ENCODE data around the gene A2M. TPM values are rescaled to one million over a fixed set of nuclear protein-coding genes. Genes with fewer than 3 reads are reported as not detected.

Gene A2M
- total and polyA plus RNA-seq, 9 donors = 233 to 347 (median 306) TPM

DNA sequence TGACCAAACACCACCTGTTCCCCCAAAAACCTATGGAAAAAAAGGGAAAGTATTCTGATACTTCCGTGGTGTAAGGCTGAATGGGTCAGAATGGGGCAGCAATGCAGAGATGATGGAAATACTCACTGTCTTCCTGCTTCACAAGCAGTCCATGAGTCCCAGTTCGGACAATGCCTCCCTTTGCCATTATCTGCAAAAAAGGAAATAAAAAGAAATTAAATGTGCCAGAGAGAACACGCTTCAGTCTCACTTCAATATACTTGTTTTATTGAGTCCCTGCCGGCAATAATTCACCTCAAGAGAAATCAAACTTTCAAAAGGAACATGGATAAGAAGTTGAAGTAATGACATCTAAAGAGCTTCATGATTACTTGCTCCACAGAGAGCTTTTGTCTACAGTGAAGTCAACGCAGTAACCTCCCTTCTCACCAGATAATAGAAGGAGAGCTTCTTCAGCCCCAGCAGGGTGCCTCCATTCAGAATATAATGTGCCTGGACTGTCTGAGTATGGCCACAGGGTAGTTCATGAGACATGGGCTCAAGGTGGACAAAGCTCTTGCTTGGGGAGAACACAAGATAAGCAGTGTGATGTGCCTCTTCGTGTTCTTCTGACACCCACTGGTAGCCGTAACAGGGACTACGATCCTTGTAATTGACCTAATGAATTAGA is 14.6 kb downstream of the A2M start:
- WGBS (ENCODE audit: insufficient coverage) = no CpG with 5 or more reads among the region's 8 CpGs
- Histone ChIP-seq H3K27ac (ENCODE audit: low read length) (no peak overlapping the region), H3K4me1 (ENCODE audit: control insufficient read depth, insufficient read depth, low read length) (no peaks in the 10 kb centered on the region), H3K36me3 (ENCODE audit: control insufficient read depth, insufficient read depth, low read length) (peaks cover 2% of the 10 kb centered on the region), H3K9me3 (replicated peaks; ENCODE audit: control insufficient read depth, low read depth, low read length) (no peaks in the 10 kb centered on the region), H3K4me3 (ENCODE audit: low read length) (no peak overlapping the region), H3K27me3 (ENCODE audit: control insufficient read depth, insufficient read depth, low read length) (no peaks in the 10 kb centered on the region)
- no peak for DNase-seq

GRCh38 chr12:9099552-9100190 is 16.0 kb downstream of the A2M start:
- Histone ChIP-seq H3K9me3 (replicated peaks; ENCODE audit: control insufficient read depth, low read depth, low read length) (no peaks in the 10 kb centered on the region), H3K4me1 (ENCODE audit: control insufficient read depth, insufficient read depth, low read length) (no peaks in the 10 kb centered on the region), H3K4me3 (ENCODE audit: low read length) (no peak overlapping the region), H3K36me3 (ENCODE audit: control insufficient read depth, insufficient read depth, low read length) (peaks cover 2% of the 10 kb centered on the region), H3K27me3 (ENCODE audit: control insufficient read depth, insufficient read depth, low read length) (no peaks in the 10 kb centered on the region), H3K27ac (ENCODE audit: low read length) (no peak overlapping the region)
- DNase-seq = no peak
- WGBS (ENCODE audit: insufficient coverage) = no CpG with 5 or more reads among the region's 2 CpGs

DNA sequence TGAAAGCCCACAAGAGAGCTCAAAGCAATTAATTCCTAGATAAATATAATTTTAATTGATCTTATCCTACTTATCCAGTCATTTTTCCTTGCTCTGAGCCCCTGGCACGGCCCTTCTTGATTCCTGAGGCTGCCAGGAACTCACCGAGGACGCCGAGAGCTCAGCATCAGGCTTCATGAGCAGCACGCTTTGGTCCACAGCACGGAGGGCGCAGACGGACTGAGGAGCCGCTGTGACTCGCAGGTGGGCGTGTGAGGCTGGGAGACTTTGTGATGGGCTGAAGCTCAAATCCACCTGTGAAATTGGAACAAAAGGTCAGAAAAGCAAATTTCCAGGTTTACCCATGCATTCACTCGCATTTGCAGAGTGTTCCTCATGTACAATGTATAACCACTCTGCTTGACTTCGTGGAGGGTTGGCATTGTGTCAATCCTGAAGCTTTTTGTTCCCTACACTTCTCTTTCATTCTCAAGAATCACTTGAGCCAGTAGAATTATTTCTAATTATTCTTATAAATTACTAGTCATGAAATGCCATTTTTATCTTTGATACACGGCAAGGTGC is 17.2 kb downstream of the A2M start:
- H3K36me3 ChIP-seq (ENCODE audit: control insufficient read depth, insufficient read depth, low read length) = peaks cover 2% of the 10 kb centered on the region
- no peaks in the 10 kb centered on the region for H3K27me3 ChIP-seq (ENCODE audit: control insufficient read depth, insufficient read depth, low read length)
- no peak for DNase-seq
- no peaks in the 10 kb centered on the region for H3K4me1 ChIP-seq (ENCODE audit: control insufficient read depth, insufficient read depth, low read length)
- H3K4me3 ChIP-seq (ENCODE audit: low read length) = no peak overlapping the region
- H3K9me3 ChIP-seq (replicated peaks; ENCODE audit: control insufficient read depth, low read depth, low read length) = no peaks in the 10 kb centered on the region
- WGBS (ENCODE audit: insufficient coverage) = 92% methylated on average over 11 of the region's 14 CpGs
- no peak overlapping the region for H3K27ac ChIP-seq (ENCODE audit: low read length)

GRCh38 chr12:9098115-9098452 is 17.6 kb downstream of the A2M start:
- H3K4me1 ChIP-seq (ENCODE audit: control insufficient read depth, insufficient read depth, low read length) = no peaks in the 10 kb centered on the region
- no peak for DNase-seq
- no peak overlapping the region for H3K4me3 ChIP-seq (ENCODE audit: low read length)
- WGBS (ENCODE audit: insufficient coverage) = no CpG with 5 or more reads among the region's 6 CpGs
- H3K9me3 ChIP-seq (replicated peaks; ENCODE audit: control insufficient read depth, low read depth, low read length) = no peaks in the 10 kb centered on the region
- peaks cover 2% of the 10 kb centered on the region for H3K36me3 ChIP-seq (ENCODE audit: control insufficient read depth, insufficient read depth, low read length)
- H3K27ac ChIP-seq (ENCODE audit: low read length) = no peak overlapping the region
- no peaks in the 10 kb centered on the region for H3K27me3 ChIP-seq (ENCODE audit: control insufficient read depth, insufficient read depth, low read length)

DNA sequence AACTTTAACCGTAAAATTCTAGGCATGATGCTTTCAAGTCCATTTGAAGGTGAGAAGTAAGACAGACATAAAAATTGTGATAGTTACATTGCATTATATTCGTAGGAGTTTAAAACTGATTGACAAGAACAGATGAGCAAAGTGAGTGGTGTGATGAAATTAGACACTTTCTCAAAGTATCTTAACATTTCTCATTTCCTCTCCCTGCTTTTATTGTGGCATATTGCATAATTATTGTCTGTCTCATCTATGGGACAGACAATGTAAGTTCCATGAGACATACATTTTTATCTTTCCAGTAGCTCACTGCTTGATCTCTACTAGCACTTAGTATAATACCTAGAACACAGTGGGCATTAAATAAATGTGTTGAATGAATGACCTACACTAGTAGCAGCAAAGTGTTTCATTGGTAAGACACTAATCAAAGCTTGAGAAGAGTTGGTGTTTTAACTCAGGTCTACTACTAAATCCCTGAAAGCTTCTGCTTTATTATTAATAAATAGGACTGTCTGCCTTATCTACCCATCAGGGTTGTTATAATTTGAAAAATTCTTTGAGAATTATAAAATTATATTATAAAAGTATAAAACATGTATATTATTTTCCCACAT is 19.0 kb downstream of the A2M start:
- no peak overlapping the region for H3K27ac ChIP-seq (ENCODE audit: low read length)
- no peak for DNase-seq
- H3K27me3 ChIP-seq (ENCODE audit: control insufficient read depth, insufficient read depth, low read length) = no peaks in the 10 kb centered on the region
- no peaks in the 10 kb centered on the region for H3K4me1 ChIP-seq (ENCODE audit: control insufficient read depth, insufficient read depth, low read length)
- H3K4me3 ChIP-seq (ENCODE audit: low read length) = no peak overlapping the region
- WGBS (ENCODE audit: insufficient coverage) = no CpG with 5 or more reads among the region's 2 CpGs
- peaks cover 2% of the 10 kb centered on the region for H3K36me3 ChIP-seq (ENCODE audit: control insufficient read depth, insufficient read depth, low read length)
- no peaks in the 10 kb centered on the region for H3K9me3 ChIP-seq (replicated peaks; ENCODE audit: control insufficient read depth, low read depth, low read length)

DNA sequence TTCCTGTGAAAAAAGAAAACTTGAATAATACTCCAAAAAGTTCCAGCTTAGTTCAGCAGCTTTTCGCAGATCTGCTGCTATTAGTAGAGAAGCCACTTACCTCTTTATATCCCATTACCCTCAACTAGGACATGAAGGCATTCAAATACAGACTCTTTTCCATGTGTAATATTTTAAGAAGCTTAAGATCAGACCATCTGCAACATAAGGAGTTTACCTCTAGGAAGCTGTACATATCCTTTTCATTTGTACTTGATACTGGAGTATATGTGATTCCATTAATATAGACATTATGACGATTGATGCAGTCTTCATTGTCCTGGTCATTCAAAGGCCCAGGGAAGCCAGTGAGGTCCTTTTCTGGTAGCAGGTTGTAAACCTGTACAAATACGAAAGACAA is 20.4 kb downstream of the A2M start:
- Histone ChIP-seq H3K4me3 (ENCODE audit: low read length) (no peak overlapping the region), H3K4me1 (ENCODE audit: control insufficient read depth, insufficient read depth, low read length) (no peaks in the 10 kb centered on the region), H3K27ac (ENCODE audit: low read length) (no peak overlapping the region), H3K27me3 (ENCODE audit: control insufficient read depth, insufficient read depth, low read length) (no peaks in the 10 kb centered on the region), H3K9me3 (replicated peaks; ENCODE audit: control insufficient read depth, low read depth, low read length) (no peaks in the 10 kb centered on the region), H3K36me3 (ENCODE audit: control insufficient read depth, insufficient read depth, low read length) (peaks cover 2% of the 10 kb centered on the region)
- no peak for DNase-seq
- WGBS (ENCODE audit: insufficient coverage) = no CpG with 5 or more reads among the region's 3 CpGs

DNA sequence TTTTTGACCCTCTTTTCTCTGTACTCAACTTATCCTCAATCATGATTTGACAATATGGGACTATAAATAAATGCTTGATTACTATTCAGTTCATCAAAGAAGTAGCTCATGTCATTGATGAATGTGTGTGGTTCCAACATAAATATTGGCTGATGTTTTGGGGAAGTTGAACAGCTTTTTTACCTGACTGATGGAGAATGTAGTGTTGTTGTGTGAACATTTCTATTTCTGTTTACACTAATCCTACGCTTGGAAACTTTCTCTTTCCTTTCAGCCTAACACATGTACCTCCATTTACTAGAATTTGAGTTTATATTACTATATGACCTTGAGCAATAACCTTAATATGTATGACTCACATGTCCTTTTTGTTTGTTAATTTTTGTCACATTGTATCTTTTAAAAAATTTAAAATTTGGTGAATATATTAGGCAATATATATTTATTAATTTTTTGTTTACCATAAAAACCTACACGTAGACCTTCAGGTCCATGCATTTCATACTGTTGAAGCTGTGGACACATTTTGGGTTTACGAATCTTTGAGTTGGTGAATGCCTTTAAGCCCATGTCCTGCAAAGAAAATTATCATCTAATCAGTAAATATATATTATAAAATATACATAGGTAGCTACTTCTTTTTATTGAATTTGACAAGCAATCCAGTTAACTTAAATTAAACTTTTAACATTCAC is 21.1 kb downstream of the A2M start:
- Histone ChIP-seq H3K9me3 (replicated peaks; ENCODE audit: control insufficient read depth, low read depth, low read length) (no peaks in the 10 kb centered on the region), H3K4me3 (ENCODE audit: low read length) (no peak overlapping the region), H3K4me1 (ENCODE audit: control insufficient read depth, insufficient read depth, low read length) (no peaks in the 10 kb centered on the region), H3K36me3 (ENCODE audit: control insufficient read depth, insufficient read depth, low read length) (peaks cover 2% of the 10 kb centered on the region), H3K27ac (ENCODE audit: low read length) (no peak overlapping the region), H3K27me3 (ENCODE audit: control insufficient read depth, insufficient read depth, low read length) (no peaks in the 10 kb centered on the region)
- WGBS (ENCODE audit: insufficient coverage) = no CpG with 5 or more reads among the region's 3 CpGs
- no peak for DNase-seq

DNA sequence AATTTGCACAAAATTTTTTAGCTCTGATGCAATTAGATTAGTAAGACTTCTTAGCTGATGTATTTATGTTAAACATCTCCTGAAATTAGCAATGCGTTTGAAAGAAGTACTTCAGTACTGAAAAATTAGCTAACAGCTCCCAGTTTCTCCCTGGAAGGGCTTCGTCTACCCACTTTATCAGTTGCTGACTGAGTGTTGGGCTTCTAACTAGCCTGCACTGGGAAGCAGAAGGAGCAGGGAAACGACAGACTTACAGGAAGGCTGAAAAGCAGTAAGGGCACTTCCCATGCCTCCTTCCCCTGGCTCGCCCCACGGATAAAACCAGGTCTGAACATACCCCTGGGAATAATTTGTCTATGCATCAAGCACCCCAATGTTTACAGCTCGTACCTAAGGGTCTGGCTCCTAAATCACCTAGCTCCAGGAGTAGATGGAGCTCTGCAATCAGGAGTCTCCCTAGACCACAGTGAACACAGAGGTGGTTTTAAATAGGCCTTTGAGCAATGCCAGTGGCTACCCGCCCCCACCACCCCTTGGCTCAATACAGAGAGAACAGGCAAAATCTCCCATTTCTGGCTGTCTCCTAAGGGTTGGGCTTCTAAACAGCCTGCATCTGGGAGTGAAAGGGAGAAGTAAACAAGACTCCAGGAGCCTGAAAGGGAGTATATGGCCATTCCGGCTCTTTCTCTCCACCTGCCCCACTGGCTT is 23.7 kb downstream of the A2M start:
- 62% methylated on average over 5 of the region's 8 CpGs for WGBS (ENCODE audit: insufficient coverage)
- Histone ChIP-seq H3K9me3 (replicated peaks; ENCODE audit: control insufficient read depth, low read depth, low read length) (no peaks in the 10 kb centered on the region), H3K27ac (ENCODE audit: low read length) (no peak overlapping the region), H3K4me1 (ENCODE audit: control insufficient read depth, insufficient read depth, low read length) (no peaks in the 10 kb centered on the region), H3K36me3 (ENCODE audit: control insufficient read depth, insufficient read depth, low read length) (no peaks in the 10 kb centered on the region), H3K27me3 (ENCODE audit: control insufficient read depth, insufficient read depth, low read length) (no peaks in the 10 kb centered on the region), H3K4me3 (ENCODE audit: low read length) (no peak overlapping the region)
- DNase-seq = no peak

GRCh38 chr12:9090220-9090619 is 25.5 kb downstream of the A2M start:
- Histone ChIP-seq H3K4me1 (ENCODE audit: control insufficient read depth, insufficient read depth, low read length) (no peaks in the 10 kb centered on the region), H3K4me3 (ENCODE audit: low read length) (no peak overlapping the region), H3K27me3 (ENCODE audit: control insufficient read depth, insufficient read depth, low read length) (no peaks in the 10 kb centered on the region), H3K27ac (ENCODE audit: low read length) (no peak overlapping the region), H3K9me3 (replicated peaks; ENCODE audit: control insufficient read depth, low read depth, low read length) (no peaks in the 10 kb centered on the region), H3K36me3 (ENCODE audit: control insufficient read depth, insufficient read depth, low read length) (no peaks in the 10 kb centered on the region)
- no CpG with 5 or more reads among the region's 5 CpGs for WGBS (ENCODE audit: insufficient coverage)
- DNase-seq = no peak
